HEK293T (cell line): ENCODE measurements around the gene ZNF672.

Experiments used
- CTCF ChIA-PET: fragments of 350-600 bp; formaldehyde crosslinking; extraction: SDS; loops from one replicate; lab custom pipeline; 2021; ENCODE audit warnings: antibody characterized with exemption, inconsistent platforms; lab: Yijun Ruan, JAX
- POLR2A ChIA-PET: fragments of 350-600 bp; formaldehyde crosslinking; extraction: SDS; loops from one replicate; lab custom pipeline; 2020; ENCODE audit warnings: antibody characterized with exemption, inconsistent platforms; lab: Yijun Ruan, JAX
- DNase-seq: peaks from one replicate; pipeline ENCODE4 v3.0.0; 2012; ENCODE audit warnings: mixed read lengths; ENCODE audit errors: extremely low spot score
- ARNT ChIP-seq: fragments of 450-650 bp; IDR thresholded peaks from 2 replicates; pipeline ENCODE4 v1.6.1; 2017; ENCODE audit warnings: mild to moderate bottlenecking
- BHLHE40 ChIP-seq: fragments of 450-650 bp; IDR thresholded peaks from 2 replicates; pipeline ENCODE4 v1.6.1; 2016; ENCODE audit warnings: mild to moderate bottlenecking, moderate library complexity, borderline replicate concordance
- CTBP1 ChIP-seq: fragments of 450-650 bp; IDR thresholded peaks from 2 replicates; pipeline ENCODE4 v1.6.1; 2016; ENCODE audit warnings: borderline replicate concordance
- ELF4 ChIP-seq: fragments of 450-650 bp; IDR thresholded peaks from 2 replicates; pipeline ENCODE4 v1.6.1; 2017; ENCODE audit warnings: antibody characterized with exemption
- FOXA1 ChIP-seq: fragments of 450-650 bp; IDR thresholded peaks from 2 replicates; pipeline ENCODE4 v1.6.1; 2016; ENCODE audit warnings: mild to moderate bottlenecking
- FOXK2 ChIP-seq: fragments of 450-650 bp; IDR thresholded peaks from 2 replicates; pipeline ENCODE4 v1.6.1; 2016; ENCODE audit warnings: mild to moderate bottlenecking
- FOXM1 ChIP-seq: fragments of 450-650 bp; IDR thresholded peaks from 2 replicates; pipeline ENCODE4 v1.6.1; 2017; ENCODE audit warnings: mild to moderate bottlenecking, borderline replicate concordance
- HDGF ChIP-seq: fragments of 450-650 bp; IDR thresholded peaks from 2 replicates; pipeline ENCODE4 v1.6.1; 2017; ENCODE audit warnings: antibody characterized with exemption, borderline replicate concordance
- L3MBTL2 ChIP-seq: fragments of 450-650 bp; conservative IDR thresholded peaks from 2 replicates; pipeline ENCODE4 v1.6.1; 2016; ENCODE audit warnings: mild to moderate bottlenecking
- LEF1 ChIP-seq: fragments of 450-650 bp; IDR thresholded peaks from 2 replicates; pipeline ENCODE4 v1.6.1; 2017; ENCODE audit warnings: mild to moderate bottlenecking, borderline replicate concordance
- NFRKB ChIP-seq: fragments of 450-650 bp; IDR thresholded peaks from 2 replicates; pipeline ENCODE4 v1.6.1; 2016; ENCODE audit warnings: mild to moderate bottlenecking, moderate library complexity
- PKNOX1 ChIP-seq: fragments of 450-650 bp; IDR thresholded peaks from 2 replicates; pipeline ENCODE4 v1.6.1; 2016
- SP1 ChIP-seq: fragments of 450-650 bp; IDR thresholded peaks from 2 replicates; pipeline ENCODE4 v1.6.1; 2017
- SUZ12 ChIP-seq: fragments of 450-650 bp; IDR thresholded peaks from 2 replicates; pipeline ENCODE4 v1.6.1; 2016; ENCODE audit warnings: mild to moderate bottlenecking
- TARDBP ChIP-seq: fragments of 450-650 bp; IDR thresholded peaks from 2 replicates; pipeline ENCODE4 v1.6.1; 2016
- ZNF384 ChIP-seq: fragments of 450-650 bp; IDR thresholded peaks from 2 replicates; pipeline ENCODE4 v1.6.1; 2016

The ZNF672 gene

GRCh38 chr1:248858096-248858890 lies 20.3 kb downstream of the ZNF672 start:
- TF ChIP-seq SP1 (no peak), L3MBTL2 (peak; percentile 60)
- peak; percentile 40 for DNase-seq
- ChIA-PET POLR2A (interaction anchor here (0.6 to 2.9 kb wide), 5 partner anchors 15 to 1417 kb away, joined by 3 to 24 read pairs (median 4); partner anchors contain the start of genes PGBD2 and ZNF672), CTCF (interaction anchor here (0.8 to 1.0 kb wide), 2 partner anchors 17 to 52 kb away, joined by 3 read pairs; no protein-coding TSS in a partner anchor)

- peak; percentile 89 for DNase-seq
- ChIA-PET CTCF (interaction anchor here (0.8 to 1.0 kb wide), 2 partner anchors 18 to 51 kb away, joined by 3 read pairs; no protein-coding TSS in a partner anchor), POLR2A (interaction anchor here (0.6 to 2.9 kb wide), 5 partner anchors 14 to 1418 kb away, joined by 3 to 24 read pairs (median 4); partner anchors contain the start of genes PGBD2 and ZNF672)
- 0 out of 2 replicates have a peak, but pooled peaks have one; percentile 12 for TF ChIP-seq ELF4
- TF ChIP-seq SP1 = no peak
- TF ChIP-seq PKNOX1 = no peak
- peak; percentile 61 for TF ChIP-seq L3MBTL2
- 0 out of 2 replicates have a peak, but pooled peaks have one; percentile 64 for TF ChIP-seq FOXM1
Observed at GRCh38 chr1:248858891-248859889, 21.2 kb downstream of the ZNF672 start, which contains the start of gene ZNF692. TSS of gene ZNF692 (minus strand) at chr1:248859085. CDS start at chr1:248858309, 776 bp downstream.

- TF ChIP-seq SUZ12 = no peak
- TF ChIP-seq PKNOX1 = no peak
- TF ChIP-seq TARDBP = no peak
- TF ChIP-seq HDGF = no peak
- TF ChIP-seq BHLHE40 = no peak
- TF ChIP-seq FOXK2 = no peak
- no peak for TF ChIP-seq FOXA1
- no peak for TF ChIP-seq CTBP1
- no peak for TF ChIP-seq ZNF384
- TF ChIP-seq LEF1 = no peak
- TF ChIP-seq ARNT = no peak
- ChIA-PET CTCF (no interaction called here), POLR2A (interaction anchor here (2.6 to 2.9 kb wide), 2 partner anchors 13 to 22 kb away, joined by 9 to 24 read pairs; partner anchors contain the start of gene ZNF672)
- DNase-seq = no peak
Observed at GRCh38 chr1:248860007-248860406, 22.0 kb downstream of the ZNF672 start.

GRCh38 chr1:248861616-248862015 lies 23.6 kb downstream of the ZNF672 start:
- DNase-seq = no peak
- no peak for TF ChIP-seq FOXA1
- TF ChIP-seq ARNT = no peak
- TF ChIP-seq ZNF384 = no peak
- no peak for TF ChIP-seq NFRKB
- TF ChIP-seq ELF4 = no peak
- TF ChIP-seq FOXK2 = no peak
- no peak for TF ChIP-seq HDGF
- no peak for TF ChIP-seq BHLHE40
- TF ChIP-seq CTBP1 = no peak
- TF ChIP-seq SUZ12 = no peak
- TF ChIP-seq PKNOX1 = no peak
- no peak for TF ChIP-seq TARDBP
- TF ChIP-seq FOXM1 = no peak
- no peak for TF ChIP-seq SP1
- TF ChIP-seq LEF1 = no peak
- TF ChIP-seq L3MBTL2 = no peak
- CTCF ChIA-PET = no interaction called here
- POLR2A ChIA-PET = no interaction called here

GRCh38 chr1:248862695-248862997 lies 24.6 kb downstream of the ZNF672 start:
- TF ChIP-seq ZNF384 = no peak
- TF ChIP-seq FOXK2 = no peak
- no peak for TF ChIP-seq FOXA1
- TF ChIP-seq HDGF = no peak
- no peak for TF ChIP-seq ELF4
- TF ChIP-seq BHLHE40 = no peak
- no peak for TF ChIP-seq FOXM1
- no peak for TF ChIP-seq LEF1
- no peak for TF ChIP-seq NFRKB
- no peak for TF ChIP-seq PKNOX1
- no peak for TF ChIP-seq L3MBTL2
- TF ChIP-seq CTBP1 = no peak
- TF ChIP-seq ARNT = no peak
- TF ChIP-seq SP1 = no peak
- no peak for TF ChIP-seq TARDBP
- TF ChIP-seq SUZ12 = no peak
- POLR2A ChIA-PET = no interaction called here
- DNase-seq = no peak
- CTCF ChIA-PET = no interaction called here
